OCI-LY1 (cell line): ENCODE results near the gene CHCHD6.

Experiments
- H2AFZ ChIP-seq: fragments of 200-600 bp; sonication (generic), shearing (Covaris generic); 2 replicates; pipeline ENCODE4 v1.6.0; 2014; ENCODE audit warnings: antibody characterized with exemption, mild to moderate bottlenecking, low read length
- H3F3A ChIP-seq: fragments of 200-600 bp; sonication (generic), shearing (Covaris generic); 2 replicates; pipeline ENCODE4 v1.6.0; 2014; ENCODE audit warnings: mild to moderate bottlenecking, antibody characterized with exemption, low read length, moderate library complexity; ENCODE audit not compliant: insufficient read depth
- H3K27ac ChIP-seq: fragments of 200-600 bp; sonication (generic); 2 replicates; pipeline ENCODE4 v1.5.1; 2014; ENCODE audit warnings: low read length, mixed run types, mild to moderate bottlenecking, low read depth; ENCODE audit not compliant: poor library complexity, severe bottlenecking
- H3K27me3 ChIP-seq: fragments of 200-600 bp; sonication (generic); 2 replicates; pipeline ENCODE4 v1.6.0; 2014; ENCODE audit warnings: antibody characterized with exemption, mild to moderate bottlenecking, low read length, moderate library complexity; ENCODE audit not compliant: insufficient read depth
- H3K36me3 ChIP-seq: fragments of 200-600 bp; sonication (generic); 2 replicates; pipeline ENCODE4 v1.6.1; 2014; ENCODE audit warnings: mild to moderate bottlenecking, antibody characterized with exemption, low read length, moderate library complexity, mixed read lengths; ENCODE audit not compliant: insufficient read depth
- H3K4me1 ChIP-seq: fragments of 200-600 bp; sonication (generic); 2 replicates; pipeline ENCODE4 v1.5.1; 2014; ENCODE audit warnings: mild to moderate bottlenecking, low read length, moderate library complexity; ENCODE audit not compliant: insufficient read depth, severe bottlenecking
- H3K4me2 ChIP-seq: fragments of 200-600 bp; sonication (generic), shearing (Covaris generic); 2 replicates; pipeline ENCODE4 v1.6.1; 2014; ENCODE audit warnings: low read length
- H3K4me3 ChIP-seq: fragments of 200-600 bp; sonication (generic); 2 replicates; pipeline ENCODE4 v1.5.1; 2014; ENCODE audit warnings: low read length, low read depth, mild to moderate bottlenecking, mixed read lengths; ENCODE audit not compliant: poor library complexity, severe bottlenecking
- H3K79me2 ChIP-seq: fragments of 200-600 bp; shearing (Covaris generic); 2 replicates; pipeline ENCODE4 v1.6.1; 2016; ENCODE audit warnings: mixed run types, low read length, mixed read lengths; ENCODE audit not compliant: insufficient read depth
- H3K9ac ChIP-seq: fragments of 200-600 bp; sonication (generic), shearing (Covaris generic); 2 replicates; pipeline ENCODE4 v1.6.1; 2014; ENCODE audit warnings: mild to moderate bottlenecking, low read length, mixed read lengths
- H3K9me2 ChIP-seq: fragments of 200-600 bp; sonication (generic), shearing (Covaris generic); 2 replicates; pipeline ENCODE4 v1.6.1; 2014; ENCODE audit warnings: low read depth, mild to moderate bottlenecking, low read length, mixed read lengths
- H3K9me3 ChIP-seq: fragments of 200-600 bp; shearing (Covaris generic); 2 replicates; pipeline ENCODE4 v1.6.1; 2014; ENCODE audit warnings: low read length, mixed read lengths
- H4K20me1 ChIP-seq: fragments of 200-600 bp; sonication (generic), shearing (Covaris generic); 2 replicates; pipeline ENCODE4 v1.6.0; 2016; ENCODE audit warnings: mild to moderate bottlenecking, low read length; ENCODE audit not compliant: insufficient read depth
- CTCF ChIP-seq: fragments of 200-600 bp; sonication (generic), shearing (Covaris generic); IDR thresholded peaks from 2 replicates; pipeline ENCODE4 v1.5.1; 2017; ENCODE audit warnings: mild to moderate bottlenecking, antibody characterized with exemption, low read length, moderate library complexity, mixed read lengths
- EZH2 ChIP-seq: fragments of 200-600 bp; sonication (generic), shearing (Covaris generic); IDR thresholded peaks from 2 replicates; pipeline ENCODE4 v1.8.0; 2017; ENCODE audit warnings: borderline replicate concordance, mixed run types, mild to moderate bottlenecking, antibody characterized with exemption, low read length, moderate library complexity, mixed read lengths

The CHCHD6 gene

GRCh38 chr3:126978291-126978690, 274.3 kb downstream of the CHCHD6 start:
- TF ChIP-seq CTCF (no peak), EZH2 (no peak)
- H2AFZ ChIP-seq = no peak overlapping the region
- no peak overlapping the region for H3K4me3 ChIP-seq

GRCh38 chr3:126979046-126979628, 275.1 kb downstream of the CHCHD6 start:
- no peak overlapping the region for H3K4me2 ChIP-seq
- H3K36me3 ChIP-seq = no peaks in the 10 kb centered on the region
- H3K27ac ChIP-seq = no peak overlapping the region

More at GRCh38 chr3:126978291-126978690, 274.3 kb downstream of the CHCHD6 start:
- Histone ChIP-seq H3K9me3 (peaks cover 5% of the 10 kb centered on the region; the same call in 1 of the 2 replicates), H3K4me1 (peaks cover 6% of the 10 kb centered on the region), H3K27ac (no peak overlapping the region), H3K9me2 (no peaks in the 10 kb centered on the region), H3K27me3 (no peaks in the 10 kb centered on the region; the same call in 1 of the 2 replicates), H3K9ac (no peak overlapping the region), H3K36me3 (no peaks in the 10 kb centered on the region), H3K4me2 (no peak overlapping the region), H3F3A (no peaks in the 10 kb centered on the region), H4K20me1 (no peaks in the 10 kb centered on the region), H3K79me2 (no peaks in the 10 kb centered on the region)

GRCh38 chr3:126980266-126980811, 276.3 kb downstream of the CHCHD6 start:
- Histone ChIP-seq H3K27me3 (no peaks in the 10 kb centered on the region; the same call in 1 of the 2 replicates), H3K79me2 (no peaks in the 10 kb centered on the region), H3K4me1 (peaks cover 13% of the 10 kb centered on the region), H3K9me2 (no peaks in the 10 kb centered on the region), H3K9ac (no peak overlapping the region), H3K9me3 (no peaks in the 10 kb centered on the region), H3K4me2 (no peak overlapping the region), H4K20me1 (no peaks in the 10 kb centered on the region), H3K36me3 (no peaks in the 10 kb centered on the region), H3F3A (no peaks in the 10 kb centered on the region), H3K4me3 (no peak overlapping the region), H3K27ac (no peak overlapping the region), H2AFZ (no peak overlapping the region)
- no peak for TF ChIP-seq CTCF
- TF ChIP-seq EZH2 = no peak

More at GRCh38 chr3:126979046-126979628, 275.1 kb downstream of the CHCHD6 start:
- Histone ChIP-seq H3K4me1 (peaks cover 12% of the 10 kb centered on the region), H3F3A (no peaks in the 10 kb centered on the region), H2AFZ (no peak overlapping the region), H3K9ac (no peak overlapping the region), H3K79me2 (no peaks in the 10 kb centered on the region), H3K4me3 (no peak overlapping the region), H3K9me2 (no peaks in the 10 kb centered on the region), H3K9me3 (peaks cover 5% of the 10 kb centered on the region; the same call in 1 of the 2 replicates), H4K20me1 (no peaks in the 10 kb centered on the region), H3K27me3 (no peaks in the 10 kb centered on the region; the same call in 1 of the 2 replicates)
- TF ChIP-seq EZH2 (no peak), CTCF (no peak)
